ENCODE measurements around the gene NCLN.
"Not testable (repeated sequence)": the region's sequence is repeated elsewhere in the genome, so short reads cannot be mapped to it uniquely, and the experiment has no call there.

NCLN gene

GRCh38 chr19:3183721-3184641 lies 1.7 kb upstream of the NCLN start:
- DNase-seq (ENCODE audit: low read depth in 3 of 3) = no peak

GRCh38 chr19:3184847-3185460 lies 776 bp upstream of the NCLN start:
- DNase-seq (ENCODE audit: low read depth in 3 of 3) = peak in 2 of 3 donors; percentile 38 to 62

GRCh38 chr19:3186160-3186688 lies 494 bp downstream of the NCLN start:
- DNase-seq (ENCODE audit: low read depth in 3 of 3) = no peak

GRCh38 chr19:3186891-3187661 lies 1.3 kb downstream of the NCLN start:
- DNase-seq (ENCODE audit: low read depth in 3 of 3) = no peak

- DNase-seq (ENCODE audit: low read depth in 3 of 3) = no peak
Measured at GRCh38 chr19:3187662-3188511, 2.2 kb downstream of the NCLN start.

GRCh38 chr19:3188627-3189596 lies 3.2 kb downstream of the NCLN start:
- no peak for DNase-seq (ENCODE audit: low read depth in 3 of 3)

GRCh38 chr19:3189702-3190469 lies 4.2 kb downstream of the NCLN start:
- DNase-seq (ENCODE audit: low read depth in 3 of 3) = no peak

- DNase-seq (ENCODE audit: low read depth in 3 of 3) = no peak
Measured at GRCh38 chr19:3190470-3190770, 4.7 kb downstream of the NCLN start.

- no peak for DNase-seq (ENCODE audit: low read depth in 3 of 3)
Measured at GRCh38 chr19:3190921-3191805, 5.4 kb downstream of the NCLN start.

- not testable (repeated sequence) for DNase-seq (ENCODE audit: low read depth in 3 of 3)
Measured at GRCh38 chr19:3191806-3192104, 6.0 kb downstream of the NCLN start.

GRCh38 chr19:3192228-3192635 lies 6.5 kb downstream of the NCLN start:
- DNase-seq (ENCODE audit: low read depth in 3 of 3) = no peak

GRCh38 chr19:3192684-3193083 lies 7.0 kb downstream of the NCLN start:
- no peak for DNase-seq (ENCODE audit: low read depth in 3 of 3)

GRCh38 chr19:3193256-3194105 lies 7.8 kb downstream of the NCLN start:
- no peak for DNase-seq (ENCODE audit: low read depth in 3 of 3)

- no peak for DNase-seq (ENCODE audit: low read depth in 3 of 3)
Measured at GRCh38 chr19:3194106-3195087, 8.7 kb downstream of the NCLN start.

GRCh38 chr19:3196064-3196932 lies 10.6 kb downstream of the NCLN start:
- no peak for DNase-seq (ENCODE audit: low read depth in 3 of 3)

- DNase-seq (ENCODE audit: low read depth in 3 of 3) = no peak
Measured at GRCh38 chr19:3196933-3197205, 11.1 kb downstream of the NCLN start.

Data from stimulated activated CD4-positive, alpha-beta T cell treated with anti-CD3 and anti-CD28 coated beads, TNF-alpha, amount 100 ng/mL, for 48 hours (primary cell).